ENCODE measurements around the gene NFASC. TPM values are rescaled to one million over a fixed set of nuclear protein-coding genes. Genes with fewer than 3 reads are reported as not detected.

Gene NFASC
- total and polyA plus RNA-seq, 2 experiments from 2014 or later = 3.9 to 11.7 TPM

DNA sequence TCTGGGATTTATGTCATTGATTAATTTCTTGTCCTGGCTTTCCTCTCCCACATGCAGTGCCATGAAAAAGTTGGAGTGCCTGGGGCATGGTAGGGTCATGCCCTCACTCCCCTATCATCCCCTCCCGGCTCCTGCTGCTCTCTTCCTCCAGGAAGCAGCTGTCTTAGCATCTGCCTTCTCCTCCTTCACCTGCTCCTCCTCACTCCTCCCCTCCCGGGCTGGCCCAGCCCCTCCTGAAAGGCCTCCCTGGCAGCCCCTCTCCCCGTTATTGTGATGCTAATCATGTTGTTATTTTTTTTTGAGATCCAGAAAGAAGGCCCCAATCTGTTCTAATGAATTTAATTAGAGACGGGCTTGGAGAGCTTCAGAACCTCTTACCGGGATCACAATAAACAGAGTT lies 36.3 kb upstream of the NFASC start (continued):
- TF ChIP-seq, protein P1, sequence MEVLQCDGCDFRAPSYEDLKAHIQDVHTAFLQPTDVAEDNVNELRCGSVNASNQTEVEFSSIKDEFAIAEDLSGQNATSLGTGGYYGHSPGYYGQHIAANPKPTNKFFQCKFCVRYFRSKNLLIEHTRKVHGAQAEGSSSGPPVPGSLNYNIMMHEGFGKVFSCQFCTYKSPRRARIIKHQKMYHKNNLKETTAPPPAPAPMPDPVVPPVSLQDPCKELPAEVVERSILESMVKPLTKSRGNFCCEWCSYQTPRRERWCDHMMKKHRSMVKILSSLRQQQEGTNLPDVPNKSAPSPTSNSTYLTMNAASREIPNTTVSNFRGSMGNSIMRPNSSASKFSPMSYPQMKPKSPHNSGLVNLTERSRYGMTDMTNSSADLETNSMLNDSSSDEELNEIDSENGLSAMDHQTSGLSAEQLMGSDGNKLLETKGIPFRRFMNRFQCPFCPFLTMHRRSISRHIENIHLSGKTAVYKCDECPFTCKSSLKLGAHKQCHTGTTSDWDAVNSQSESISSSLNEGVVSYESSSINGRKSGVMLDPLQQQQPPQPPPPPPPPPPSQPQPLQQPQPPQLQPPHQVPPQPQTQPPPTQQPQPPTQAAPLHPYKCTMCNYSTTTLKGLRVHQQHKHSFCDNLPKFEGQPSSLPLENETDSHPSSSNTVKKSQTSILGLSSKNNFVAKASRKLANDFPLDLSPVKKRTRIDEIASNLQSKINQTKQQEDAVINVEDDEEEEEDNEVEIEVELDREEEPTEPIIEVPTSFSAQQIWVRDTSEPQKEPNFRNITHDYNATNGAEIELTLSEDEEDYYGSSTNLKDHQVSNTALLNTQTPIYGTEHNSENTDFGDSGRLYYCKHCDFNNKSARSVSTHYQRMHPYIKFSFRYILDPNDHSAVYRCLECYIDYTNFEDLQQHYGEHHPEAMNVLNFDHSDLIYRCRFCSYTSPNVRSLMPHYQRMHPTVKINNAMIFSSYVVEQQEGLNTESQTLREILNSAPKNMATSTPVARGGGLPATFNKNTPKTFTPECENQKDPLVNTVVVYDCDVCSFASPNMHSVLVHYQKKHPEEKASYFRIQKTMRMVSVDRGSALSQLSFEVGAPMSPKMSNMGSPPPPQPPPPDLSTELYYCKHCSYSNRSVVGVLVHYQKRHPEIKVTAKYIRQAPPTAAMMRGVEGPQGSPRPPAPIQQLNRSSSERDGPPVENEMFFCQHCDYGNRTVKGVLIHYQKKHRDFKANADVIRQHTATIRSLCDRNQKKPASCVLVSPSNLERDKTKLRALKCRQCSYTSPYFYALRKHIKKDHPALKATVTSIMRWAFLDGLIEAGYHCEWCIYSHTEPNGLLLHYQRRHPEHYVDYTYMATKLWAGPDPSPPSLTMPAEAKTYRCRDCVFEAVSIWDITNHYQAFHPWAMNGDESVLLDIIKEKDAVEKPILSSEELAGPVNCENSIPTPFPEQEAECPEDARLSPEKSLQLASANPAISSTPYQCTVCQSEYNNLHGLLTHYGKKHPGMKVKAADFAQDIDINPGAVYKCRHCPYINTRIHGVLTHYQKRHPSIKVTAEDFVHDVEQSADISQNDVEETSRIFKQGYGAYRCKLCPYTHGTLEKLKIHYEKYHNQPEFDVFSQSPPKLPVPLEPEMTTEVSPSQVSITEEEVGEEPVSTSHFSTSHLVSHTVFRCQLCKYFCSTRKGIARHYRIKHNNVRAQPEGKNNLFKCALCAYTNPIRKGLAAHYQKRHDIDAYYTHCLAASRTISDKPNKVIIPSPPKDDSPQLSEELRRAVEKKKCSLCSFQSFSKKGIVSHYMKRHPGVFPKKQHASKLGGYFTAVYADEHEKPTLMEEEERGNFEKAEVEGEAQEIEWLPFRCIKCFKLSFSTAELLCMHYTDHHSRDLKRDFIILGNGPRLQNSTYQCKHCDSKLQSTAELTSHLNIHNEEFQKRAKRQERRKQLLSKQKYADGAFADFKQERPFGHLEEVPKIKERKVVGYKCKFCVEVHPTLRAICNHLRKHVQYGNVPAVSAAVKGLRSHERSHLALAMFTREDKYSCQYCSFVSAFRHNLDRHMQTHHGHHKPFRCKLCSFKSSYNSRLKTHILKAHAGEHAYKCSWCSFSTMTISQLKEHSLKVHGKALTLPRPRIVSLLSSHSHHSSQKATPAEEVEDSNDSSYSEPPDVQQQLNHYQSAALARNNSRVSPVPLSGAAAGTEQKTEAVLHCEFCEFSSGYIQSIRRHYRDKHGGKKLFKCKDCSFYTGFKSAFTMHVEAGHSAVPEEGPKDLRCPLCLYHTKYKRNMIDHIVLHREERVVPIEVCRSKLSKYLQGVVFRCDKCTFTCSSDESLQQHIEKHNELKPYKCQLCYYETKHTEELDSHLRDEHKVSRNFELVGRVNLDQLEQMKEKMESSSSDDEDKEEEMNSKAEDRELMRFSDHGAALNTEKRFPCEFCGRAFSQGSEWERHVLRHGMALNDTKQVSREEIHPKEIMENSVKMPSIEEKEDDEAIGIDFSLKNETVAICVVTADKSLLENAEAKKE (CRISPR knock-in tag; IDR thresholded peaks at IDR 0.05) = no peak
- TF ChIP-seq STAT1 (IDR thresholded peaks at IDR 0.05; ENCODE audit: unreplicated experiment) = no peak
- no peak for TF ChIP-seq EZH2 (IDR thresholded peaks at IDR 0.05; ENCODE audit: low read depth, unreplicated experiment)
- TF ChIP-seq, protein P2, sequence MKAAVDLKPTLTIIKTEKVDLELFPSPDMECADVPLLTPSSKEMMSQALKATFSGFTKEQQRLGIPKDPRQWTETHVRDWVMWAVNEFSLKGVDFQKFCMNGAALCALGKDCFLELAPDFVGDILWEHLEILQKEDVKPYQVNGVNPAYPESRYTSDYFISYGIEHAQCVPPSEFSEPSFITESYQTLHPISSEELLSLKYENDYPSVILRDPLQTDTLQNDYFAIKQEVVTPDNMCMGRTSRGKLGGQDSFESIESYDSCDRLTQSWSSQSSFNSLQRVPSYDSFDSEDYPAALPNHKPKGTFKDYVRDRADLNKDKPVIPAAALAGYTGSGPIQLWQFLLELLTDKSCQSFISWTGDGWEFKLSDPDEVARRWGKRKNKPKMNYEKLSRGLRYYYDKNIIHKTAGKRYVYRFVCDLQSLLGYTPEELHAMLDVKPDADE (IDR thresholded peaks at IDR 0.05) = no peak
- TF ChIP-seq NANOG (IDR thresholded peaks at IDR 0.05; ENCODE audit: borderline replicate concordance) = no peak
- TF ChIP-seq ZNF114 (CRISPR knock-in tag; IDR thresholded peaks at IDR 0.05) = no peak
- no peak for TF ChIP-seq ZNF331 (CRISPR knock-in tag; IDR thresholded peaks at IDR 0.05; ENCODE audit: low read depth)
- TF ChIP-seq POLR2AphosphoS5 (IDR thresholded peaks at IDR 0.05; ENCODE audit: low read depth) = no peak
- TF ChIP-seq REST (IDR thresholded peaks at IDR 0.05; ENCODE audit: unreplicated experiment) = no peak
